Measurements from ENCODE around the gene B4GAT1. TPM values are rescaled to one million over a fixed set of nuclear protein-coding genes. Genes with fewer than 3 reads are reported as not detected.

B4GAT1 gene
- total and polyA plus RNA-seq, 9 of the 15 experiments (the other 6 are each of a cell fraction or from before 2014, with no cell fraction given), result 0.86 to 9.5 (median 3.8) TPM

- TF ChIP-seq, protein P1, sequence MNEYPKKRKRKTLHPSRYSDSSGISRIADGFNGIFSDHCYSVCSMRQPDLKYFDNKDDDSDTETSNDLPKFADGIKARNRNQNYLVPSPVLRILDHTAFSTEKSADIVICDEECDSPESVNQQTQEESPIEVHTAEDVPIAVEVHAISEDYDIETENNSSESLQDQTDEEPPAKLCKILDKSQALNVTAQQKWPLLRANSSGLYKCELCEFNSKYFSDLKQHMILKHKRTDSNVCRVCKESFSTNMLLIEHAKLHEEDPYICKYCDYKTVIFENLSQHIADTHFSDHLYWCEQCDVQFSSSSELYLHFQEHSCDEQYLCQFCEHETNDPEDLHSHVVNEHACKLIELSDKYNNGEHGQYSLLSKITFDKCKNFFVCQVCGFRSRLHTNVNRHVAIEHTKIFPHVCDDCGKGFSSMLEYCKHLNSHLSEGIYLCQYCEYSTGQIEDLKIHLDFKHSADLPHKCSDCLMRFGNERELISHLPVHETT (CRISPR knock-in tag; conservative IDR thresholded peaks at IDR 0.05 in 1 of 2, IDR thresholded peaks at IDR 0.05 in 1 of 2), result no peak
- TF ChIP-seq, protein P2, sequence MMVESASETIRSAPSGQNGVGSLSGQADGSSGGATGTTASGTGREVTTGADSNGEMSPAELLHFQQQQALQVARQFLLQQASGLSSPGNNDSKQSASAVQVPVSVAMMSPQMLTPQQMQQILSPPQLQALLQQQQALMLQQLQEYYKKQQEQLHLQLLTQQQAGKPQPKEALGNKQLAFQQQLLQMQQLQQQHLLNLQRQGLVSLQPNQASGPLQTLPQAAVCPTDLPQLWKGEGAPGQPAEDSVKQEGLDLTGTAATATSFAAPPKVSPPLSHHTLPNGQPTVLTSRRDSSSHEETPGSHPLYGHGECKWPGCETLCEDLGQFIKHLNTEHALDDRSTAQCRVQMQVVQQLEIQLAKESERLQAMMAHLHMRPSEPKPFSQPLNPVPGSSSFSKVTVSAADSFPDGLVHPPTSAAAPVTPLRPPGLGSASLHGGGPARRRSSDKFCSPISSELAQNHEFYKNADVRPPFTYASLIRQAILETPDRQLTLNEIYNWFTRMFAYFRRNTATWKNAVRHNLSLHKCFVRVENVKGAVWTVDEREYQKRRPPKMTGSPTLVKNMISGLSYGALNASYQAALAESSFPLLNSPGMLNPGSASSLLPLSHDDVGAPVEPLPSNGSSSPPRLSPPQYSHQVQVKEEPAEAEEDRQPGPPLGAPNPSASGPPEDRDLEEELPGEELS (CRISPR knock-in tag; IDR thresholded peaks at IDR 0.05; ENCODE audit: borderline replicate concordance), result no peak; the same call in 1 of the 2 replicates
- TF ChIP-seq ZBTB1 (CRISPR knock-in tag; IDR thresholded peaks at IDR 0.05; ENCODE audit: borderline replicate concordance, low read depth) (no peak), ELK3 (CRISPR knock-in tag; IDR thresholded peaks at IDR 0.05) (no peak), ATF1 (CRISPR knock-in tag; IDR thresholded peaks at IDR 0.05) (no peak), ATF1 (tag; IDR thresholded peaks at IDR 0.05) (peak; percentile 79), ZNF316 (IDR thresholded peaks at IDR 0.05) (no peak), KDM5B (IDR thresholded peaks at IDR 0.05; ENCODE audit: insufficient replicate concordance, low read depth, low read length) (no peak), ZNF644 (tag; IDR thresholded peaks at IDR 0.05; ENCODE audit: low read depth) (no peak), ELF2 (CRISPR knock-in tag; IDR thresholded peaks at IDR 0.05) (no peak), ERF (CRISPR knock-in tag; IDR thresholded peaks at IDR 0.05) (no peak), ELF1 (tag; IDR thresholded peaks at IDR 0.05) (no peak), IRF2 (CRISPR knock-in tag; IDR thresholded peaks at IDR 0.05) (no peak), SMAD1 (IDR thresholded peaks at IDR 0.05; ENCODE audit: low read depth, low read length, partially characterized antibody) (no peak), PTBP1 (IDR thresholded peaks at IDR 0.05; ENCODE audit: low read depth, low read length) (no peak), ZNF507 (tag; conservative IDR thresholded peaks at IDR 0.05) (no peak), POLR2H (tag; IDR thresholded peaks at IDR 0.05; ENCODE audit: low read depth) (no peak)
- TF ChIP-seq, protein P3, sequence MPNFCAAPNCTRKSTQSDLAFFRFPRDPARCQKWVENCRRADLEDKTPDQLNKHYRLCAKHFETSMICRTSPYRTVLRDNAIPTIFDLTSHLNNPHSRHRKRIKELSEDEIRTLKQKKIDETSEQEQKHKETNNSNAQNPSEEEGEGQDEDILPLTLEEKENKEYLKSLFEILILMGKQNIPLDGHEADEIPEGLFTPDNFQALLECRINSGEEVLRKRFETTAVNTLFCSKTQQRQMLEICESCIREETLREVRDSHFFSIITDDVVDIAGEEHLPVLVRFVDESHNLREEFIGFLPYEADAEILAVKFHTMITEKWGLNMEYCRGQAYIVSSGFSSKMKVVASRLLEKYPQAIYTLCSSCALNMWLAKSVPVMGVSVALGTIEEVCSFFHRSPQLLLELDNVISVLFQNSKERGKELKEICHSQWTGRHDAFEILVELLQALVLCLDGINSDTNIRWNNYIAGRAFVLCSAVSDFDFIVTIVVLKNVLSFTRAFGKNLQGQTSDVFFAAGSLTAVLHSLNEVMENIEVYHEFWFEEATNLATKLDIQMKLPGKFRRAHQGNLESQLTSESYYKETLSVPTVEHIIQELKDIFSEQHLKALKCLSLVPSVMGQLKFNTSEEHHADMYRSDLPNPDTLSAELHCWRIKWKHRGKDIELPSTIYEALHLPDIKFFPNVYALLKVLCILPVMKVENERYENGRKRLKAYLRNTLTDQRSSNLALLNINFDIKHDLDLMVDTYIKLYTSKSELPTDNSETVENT (CRISPR knock-in tag; IDR thresholded peaks at IDR 0.05), result no peak
- TF ChIP-seq, protein P4, sequence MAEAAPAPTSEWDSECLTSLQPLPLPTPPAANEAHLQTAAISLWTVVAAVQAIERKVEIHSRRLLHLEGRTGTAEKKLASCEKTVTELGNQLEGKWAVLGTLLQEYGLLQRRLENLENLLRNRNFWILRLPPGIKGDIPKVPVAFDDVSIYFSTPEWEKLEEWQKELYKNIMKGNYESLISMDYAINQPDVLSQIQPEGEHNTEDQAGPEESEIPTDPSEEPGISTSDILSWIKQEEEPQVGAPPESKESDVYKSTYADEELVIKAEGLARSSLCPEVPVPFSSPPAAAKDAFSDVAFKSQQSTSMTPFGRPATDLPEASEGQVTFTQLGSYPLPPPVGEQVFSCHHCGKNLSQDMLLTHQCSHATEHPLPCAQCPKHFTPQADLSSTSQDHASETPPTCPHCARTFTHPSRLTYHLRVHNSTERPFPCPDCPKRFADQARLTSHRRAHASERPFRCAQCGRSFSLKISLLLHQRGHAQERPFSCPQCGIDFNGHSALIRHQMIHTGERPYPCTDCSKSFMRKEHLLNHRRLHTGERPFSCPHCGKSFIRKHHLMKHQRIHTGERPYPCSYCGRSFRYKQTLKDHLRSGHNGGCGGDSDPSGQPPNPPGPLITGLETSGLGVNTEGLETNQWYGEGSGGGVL (CRISPR knock-in tag; IDR thresholded peaks at IDR 0.05), result no peak
Measured at GRCh38 chr11:66311965-66312548, 35.4 kb downstream of the B4GAT1 start (continued).
